ENCODE measurements around the gene RNASE12.

The RNASE12 gene

DNA sequence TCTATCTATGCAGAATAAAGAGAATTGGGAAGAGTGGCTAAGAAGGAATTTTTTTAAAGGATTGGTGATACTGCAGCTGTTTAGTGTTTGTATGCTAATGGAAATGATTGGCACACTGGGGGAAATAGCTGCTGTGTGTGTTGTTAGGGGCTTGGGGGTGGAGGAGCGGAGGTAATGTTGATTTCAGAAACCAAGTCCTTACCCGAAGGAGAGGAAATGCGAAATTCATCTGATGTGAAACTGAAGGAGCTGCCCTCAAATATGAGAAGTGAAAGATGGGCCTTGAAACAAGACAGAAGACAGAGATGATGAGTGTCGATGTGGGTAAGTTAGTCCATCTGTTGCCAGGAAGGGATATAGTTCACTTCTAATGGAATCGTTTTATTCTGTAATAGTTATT is 21.2 kb upstream of the RNASE12 start:
- POLR2A ChIA-PET, result interaction anchor here (1.2 to 5.3 kb wide), 6 partner anchors 19 to 269 kb away, joined by 3 to 71 read pairs (median 8); partner anchors contain the start of genes APEX1, OSGEP, PARP2 and RNASE4
- TF ChIP-seq HDGF (IDR thresholded peaks at IDR 0.05; ENCODE audit: borderline replicate concordance) (no peak), BHLHE40 (IDR thresholded peaks at IDR 0.05; ENCODE audit: borderline replicate concordance) (no peak), ARNT (IDR thresholded peaks at IDR 0.05) (no peak), SP1 (IDR thresholded peaks at IDR 0.05) (no peak)
- CTCF ChIA-PET, result interaction anchor here (1.2 to 2.3 kb wide), 4 partner anchors 18 to 79 kb away, joined by 3 to 15 read pairs (median 12); no protein-coding TSS in a partner anchor
- no peak for DNase-seq (ENCODE audit: extremely low spot score)

- TF ChIP-seq FOXK2 (IDR thresholded peaks at IDR 0.05) (no peak), FOXM1 (IDR thresholded peaks at IDR 0.05; ENCODE audit: borderline replicate concordance) (no peak), BHLHE40 (IDR thresholded peaks at IDR 0.05; ENCODE audit: borderline replicate concordance) (no peak), ARNT (IDR thresholded peaks at IDR 0.05) (no peak), ELF4 (IDR thresholded peaks at IDR 0.05) (no peak), HDGF (IDR thresholded peaks at IDR 0.05; ENCODE audit: borderline replicate concordance) (no peak), NFRKB (IDR thresholded peaks at IDR 0.05) (no peak), L3MBTL2 (conservative IDR thresholded peaks at IDR 0.05) (no peak), LEF1 (IDR thresholded peaks at IDR 0.05; ENCODE audit: borderline replicate concordance) (no peak), SUZ12 (IDR thresholded peaks at IDR 0.05) (no peak)
- TF ChIP-seq, protein P1, sequence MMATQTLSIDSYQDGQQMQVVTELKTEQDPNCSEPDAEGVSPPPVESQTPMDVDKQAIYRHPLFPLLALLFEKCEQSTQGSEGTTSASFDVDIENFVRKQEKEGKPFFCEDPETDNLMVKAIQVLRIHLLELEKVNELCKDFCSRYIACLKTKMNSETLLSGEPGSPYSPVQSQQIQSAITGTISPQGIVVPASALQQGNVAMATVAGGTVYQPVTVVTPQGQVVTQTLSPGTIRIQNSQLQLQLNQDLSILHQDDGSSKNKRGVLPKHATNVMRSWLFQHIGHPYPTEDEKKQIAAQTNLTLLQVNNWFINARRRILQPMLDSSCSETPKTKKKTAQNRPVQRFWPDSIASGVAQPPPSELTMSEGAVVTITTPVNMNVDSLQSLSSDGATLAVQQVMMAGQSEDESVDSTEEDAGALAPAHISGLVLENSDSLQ (IDR thresholded peaks at IDR 0.05), result no peak
- ChIA-PET POLR2A (interaction anchor here (1.5 to 2.2 kb wide), 2 partner anchors 70 to 150 kb away, joined by 3 to 12 read pairs; partner anchors contain the start of gene PIP4P1), CTCF (interaction anchor here (0.8 to 1.3 kb wide), 2 partner anchors 19 to 54 kb away, joined by 3 to 4 read pairs; no protein-coding TSS in a partner anchor)
- no peak for DNase-seq (ENCODE audit: extremely low spot score)
Measured at GRCh38 chr14:20611277-20611676, 20.1 kb upstream of the RNASE12 start.

DNA sequence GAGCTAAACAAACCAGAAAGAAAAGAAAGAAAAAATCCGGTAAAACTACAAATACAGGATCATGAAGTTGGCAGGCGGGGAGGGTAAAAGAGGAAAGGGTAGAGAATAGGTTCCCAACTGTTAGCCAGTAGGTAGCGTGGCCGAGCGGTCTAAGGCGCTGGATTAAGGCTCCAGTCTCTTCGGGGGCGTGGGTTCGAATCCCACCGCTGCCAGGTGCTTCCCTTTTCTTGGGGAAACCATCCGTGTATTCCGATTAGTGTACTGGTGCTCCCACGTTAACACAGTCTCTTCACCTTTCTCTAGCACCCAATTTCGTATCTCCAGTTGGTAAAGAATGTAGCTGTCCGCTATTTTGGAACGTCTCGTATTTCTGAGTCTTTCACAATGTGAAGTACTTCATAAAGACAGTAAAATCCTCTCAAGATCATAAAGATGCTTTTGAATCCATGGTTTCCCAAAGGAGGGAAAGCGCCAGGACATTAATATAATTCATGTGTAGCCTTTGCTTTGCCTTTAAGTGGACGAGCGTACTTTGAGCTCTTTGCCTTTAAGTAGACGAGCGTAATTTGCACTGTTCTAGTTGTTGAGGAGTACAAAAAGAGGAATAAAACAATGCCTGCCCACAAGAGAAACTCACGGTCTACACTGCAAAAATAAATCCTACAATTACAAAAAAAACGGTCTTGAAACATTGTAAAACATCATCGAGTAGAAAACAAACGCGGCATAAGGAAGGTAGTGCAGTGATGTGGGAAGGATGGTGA is 19.0 kb upstream of the RNASE12 start:
- DNase-seq (ENCODE audit: extremely low spot score), result peak; percentile 53
- no peak for TF ChIP-seq FOXK2 (IDR thresholded peaks at IDR 0.05)
- no peak for TF ChIP-seq TARDBP (IDR thresholded peaks at IDR 0.05)
- TF ChIP-seq FOXA1 (IDR thresholded peaks at IDR 0.05), result no peak
- TF ChIP-seq HDGF (IDR thresholded peaks at IDR 0.05; ENCODE audit: borderline replicate concordance), result no peak
- TF ChIP-seq ARNT (IDR thresholded peaks at IDR 0.05), result no peak
- no peak for TF ChIP-seq BHLHE40 (IDR thresholded peaks at IDR 0.05; ENCODE audit: borderline replicate concordance)
- TF ChIP-seq NFRKB (IDR thresholded peaks at IDR 0.05), result no peak
- 0 out of 2 replicates have a peak, but pooled peaks have one; percentile 32 for TF ChIP-seq L3MBTL2 (conservative IDR thresholded peaks at IDR 0.05)
- no peak for TF ChIP-seq SP1 (IDR thresholded peaks at IDR 0.05)
- ChIA-PET POLR2A (interaction anchor here (1.0 to 2.2 kb wide), 6 partner anchors 71 to 267 kb away, joined by 3 to 12 read pairs (median 4); partner anchors contain the start of genes PARP2, PIP4P1, PNP and RNASE4), CTCF (interaction anchor here (0.8 to 2.6 kb wide), 8 partner anchors 22 to 283 kb away, joined by 3 to 13 read pairs (median 5); partner anchors contain the start of gene RNASE4)

GRCh38 chr14:20609215-20610001 is 18.2 kb upstream of the RNASE12 start:
- TF ChIP-seq, protein P1 (IDR thresholded peaks at IDR 0.05), result peak; percentile 96
- no peak for TF ChIP-seq LEF1 (IDR thresholded peaks at IDR 0.05; ENCODE audit: borderline replicate concordance)
- no peak for TF ChIP-seq SUZ12 (IDR thresholded peaks at IDR 0.05)
- TF ChIP-seq ZNF384 (IDR thresholded peaks at IDR 0.05), result no peak
- ChIA-PET CTCF (interaction anchor here (0.7 to 2.9 kb wide), 11 partner anchors 22 to 282 kb away, joined by 3 to 19 read pairs (median 5); partner anchors contain the start of gene RNASE4), POLR2A (interaction anchor here (0.8 to 2.2 kb wide), 3 partner anchors 10 to 75 kb away, joined by 3 to 12 read pairs (median 5); partner anchors contain the start of gene RNASE4)
- peak; percentile 74 for DNase-seq (ENCODE audit: extremely low spot score)

DNA sequence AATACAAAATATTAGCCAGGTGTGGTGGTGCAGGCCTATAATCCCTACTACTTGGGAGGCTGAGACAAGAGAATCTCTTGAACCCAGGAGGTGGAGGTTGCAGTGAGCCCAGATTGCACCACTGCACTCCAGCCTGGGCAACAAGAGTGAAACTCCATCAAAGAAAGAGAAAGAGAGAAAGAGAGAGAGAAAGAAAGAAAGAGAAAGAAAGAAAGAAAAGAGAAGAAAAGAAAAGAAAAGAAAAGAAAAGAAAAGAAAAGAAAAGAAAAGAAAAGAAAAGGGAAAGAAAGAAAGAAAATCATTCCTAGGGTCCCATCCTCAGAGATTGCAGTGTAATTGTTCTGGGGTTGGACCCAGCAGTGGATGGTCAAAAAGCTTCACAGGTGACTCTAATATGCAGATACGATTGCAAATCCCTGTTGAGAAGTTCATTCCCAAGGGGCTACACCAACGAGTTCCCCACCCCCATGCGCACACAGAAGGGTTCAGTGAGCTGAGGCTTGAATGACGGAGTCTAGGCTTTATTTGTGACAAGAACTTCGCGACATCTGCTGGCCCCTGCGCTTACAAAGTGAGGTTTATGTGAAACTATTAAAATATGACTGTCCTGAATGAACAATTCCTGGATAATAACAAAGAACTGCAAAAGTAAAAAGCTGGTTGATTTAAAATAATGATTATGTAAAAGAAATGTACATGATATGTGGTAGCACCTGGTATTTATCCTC is 17.4 kb upstream of the RNASE12 start:
- TF ChIP-seq ARNT (IDR thresholded peaks at IDR 0.05) (no peak), L3MBTL2 (conservative IDR thresholded peaks at IDR 0.05) (no peak), LEF1 (IDR thresholded peaks at IDR 0.05; ENCODE audit: borderline replicate concordance) (no peak)
- TF ChIP-seq, protein P1 (IDR thresholded peaks at IDR 0.05), result no peak
- CTCF ChIA-PET, result interaction anchor here (0.7 to 2.9 kb wide), 5 partner anchors 78 to 193 kb away, joined by 3 to 19 read pairs (median 3); no protein-coding TSS in a partner anchor
- POLR2A ChIA-PET, result interaction anchor here (0.8 kb wide), 2 partner anchors 9 to 154 kb away, joined by 3 read pairs; partner anchors contain the start of genes APEX1 and OSGEP

More for the DNA sequence above, 17.4 kb upstream of the RNASE12 start:
- DNase-seq (ENCODE audit: extremely low spot score), result no peak

All from HEK293T (cell line).